ENCODE data around the gene CD14. TPM values are rescaled to one million over a fixed set of nuclear protein-coding genes. Genes with fewer than 3 reads are reported as not detected.
"Not testable (repeated sequence)": the region's sequence is repeated elsewhere in the genome, so short reads cannot be mapped to it uniquely, and the experiment has no call there.

The CD14 gene
- polyA plus RNA-seq, 4 donors: 7.3 to 10.0 (median 8.4) TPM

GRCh38 chr5:140635291-140636257 is 2.6 kb upstream of the CD14 start:
- no peak for DNase-seq (ENCODE audit: low read depth in 4 of 4, low spot score in 3 of 4)

- DNase-seq (ENCODE audit: low read depth in 4 of 4, low spot score in 3 of 4): no peak
Observed at GRCh38 chr5:140634103-140634502, 1.1 kb upstream of the CD14 start.

DNA sequence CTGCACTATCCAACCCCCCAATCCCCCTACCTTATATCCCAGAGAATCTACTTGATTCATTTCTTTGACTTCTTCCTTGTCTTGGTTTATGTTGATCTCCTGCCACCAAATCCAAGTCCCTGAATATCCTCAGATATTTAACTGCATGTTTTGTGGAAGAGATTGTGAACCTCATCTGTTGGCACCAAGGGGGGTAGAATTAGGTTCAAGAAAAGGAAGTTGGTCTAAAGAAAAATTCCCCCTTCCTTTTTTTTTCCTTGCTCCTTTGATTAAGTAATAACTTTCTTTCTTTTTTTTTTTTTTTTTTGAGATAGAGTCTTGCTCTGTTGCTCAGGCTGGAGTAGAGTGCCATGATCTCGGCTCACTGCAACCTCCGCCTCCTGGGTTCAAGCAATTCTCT is 526 bp upstream of the CD14 start:
- DNase-seq (ENCODE audit: low read depth in 4 of 4, low spot score in 3 of 4): no peak

DNA sequence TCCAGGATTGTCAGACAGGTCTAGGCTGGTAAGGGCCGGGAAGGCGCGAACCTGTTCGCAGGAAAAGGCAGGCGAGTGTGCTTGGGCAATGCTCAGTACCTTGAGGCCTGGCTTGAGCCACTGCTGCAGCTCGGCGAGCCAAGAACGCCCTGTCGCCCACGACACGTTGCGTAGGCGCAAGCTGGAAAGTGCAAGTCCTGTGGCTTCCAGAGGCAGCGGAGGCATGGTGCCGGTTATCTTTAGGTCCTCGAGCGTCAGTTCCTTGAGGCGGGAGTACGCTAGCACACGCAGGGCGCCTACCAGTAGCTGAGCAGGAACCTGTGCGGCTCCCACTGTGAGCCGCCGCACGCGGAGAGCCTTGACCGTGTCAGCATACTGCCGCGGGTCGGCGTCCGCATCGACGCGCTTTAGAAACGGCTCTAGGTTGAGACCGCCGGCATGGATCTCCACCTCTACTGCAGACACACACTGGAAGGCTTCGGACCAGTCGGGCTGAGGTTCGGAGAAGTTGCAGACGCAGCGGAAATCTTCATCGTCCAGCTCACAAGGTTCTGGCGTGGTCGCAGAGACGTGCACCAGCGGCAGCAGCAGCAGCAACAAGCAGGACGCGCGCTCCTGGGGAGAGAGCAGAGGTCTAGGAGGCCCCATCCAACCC is 482 bp downstream of the CD14 start:
- DNase-seq (ENCODE audit: low read depth in 4 of 4, low spot score in 3 of 4): peak in 1 of 4 donors; percentile 3

DNA sequence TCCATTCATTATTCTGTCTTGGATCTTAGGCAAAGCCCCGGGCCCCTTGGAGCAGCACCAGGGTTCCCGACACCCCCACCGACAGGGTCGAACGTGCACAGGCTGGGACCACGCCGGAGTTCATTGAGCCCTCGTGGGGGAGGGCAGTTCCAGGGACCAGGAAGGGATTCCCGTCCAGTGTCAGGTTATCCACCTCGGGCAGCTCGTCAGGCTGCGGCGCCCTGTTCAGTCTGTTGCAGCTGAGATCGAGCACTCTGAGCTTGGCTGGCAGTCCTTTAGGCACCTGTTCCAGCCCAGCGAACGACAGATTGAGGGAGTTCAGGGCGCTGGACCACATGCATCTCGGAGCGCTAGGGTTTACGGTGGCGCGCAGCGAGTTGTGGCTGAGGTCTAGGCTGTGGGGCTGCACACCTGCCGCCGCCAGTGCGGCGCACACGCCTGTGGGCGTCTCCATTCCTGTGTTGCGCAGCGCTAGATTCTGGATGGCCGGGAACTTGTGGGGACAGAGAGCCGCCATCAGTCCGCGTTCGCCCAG is 1.1 kb downstream of the CD14 start:
- peak in 2 of 4 donors; percentile 8 to 14 for DNase-seq (ENCODE audit: low read depth in 4 of 4, low spot score in 3 of 4)

GRCh38 chr5:140631036-140631417 is 1.9 kb downstream of the CD14 start:
- no peak for DNase-seq (ENCODE audit: low read depth in 4 of 4, low spot score in 3 of 4)

- DNase-seq (ENCODE audit: low read depth in 4 of 4, low spot score in 3 of 4): no peak
Observed at GRCh38 chr5:140630292-140631035, 2.5 kb downstream of the CD14 start.

DNA sequence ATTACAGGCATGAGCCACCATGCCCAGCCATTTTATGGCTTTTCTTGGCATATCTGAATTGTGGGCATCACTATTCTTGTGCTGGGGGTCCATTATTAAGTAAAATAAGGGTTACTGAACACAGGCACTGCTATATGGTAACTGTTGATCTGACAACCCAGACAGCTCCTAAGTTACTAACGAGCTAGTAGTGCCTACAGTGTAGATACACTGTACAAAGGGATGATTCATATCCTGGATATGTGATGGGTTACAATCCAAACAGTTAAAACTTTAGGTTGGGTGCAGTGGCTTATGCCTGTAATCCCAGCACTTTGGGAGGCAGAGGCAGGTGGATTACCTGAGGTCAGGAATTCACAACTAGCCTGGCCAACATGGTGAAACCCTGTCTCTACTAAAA is 4.3 kb downstream of the CD14 start:
- no peak for DNase-seq (ENCODE audit: low read depth in 4 of 4, low spot score in 3 of 4)

DNA sequence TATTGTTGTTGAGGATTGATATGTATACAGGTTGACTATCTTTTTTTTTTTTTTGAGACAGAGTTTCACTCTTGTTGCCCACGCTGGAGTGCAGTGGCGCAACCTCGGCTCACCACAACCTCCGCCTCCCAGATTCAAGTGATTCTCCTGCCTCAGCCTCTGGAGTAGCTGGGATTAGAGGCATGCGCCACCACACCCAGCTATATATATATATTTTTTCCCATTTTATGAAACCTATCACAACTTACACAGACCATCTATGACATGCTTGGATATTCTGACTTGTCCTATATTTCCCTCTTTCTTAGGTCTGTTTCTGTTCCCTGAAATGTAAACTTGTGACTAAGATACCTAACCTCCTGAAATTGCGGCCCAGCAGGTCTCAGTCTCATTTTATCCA is 5.0 kb downstream of the CD14 start:
- DNase-seq (ENCODE audit: low read depth in 4 of 4, low spot score in 3 of 4): no peak

- not testable (repeated sequence) for DNase-seq (ENCODE audit: low read depth in 4 of 4, low spot score in 3 of 4)
Observed at GRCh38 chr5:140624886-140625285, 8.1 kb downstream of the CD14 start.

- DNase-seq (ENCODE audit: low read depth in 4 of 4, low spot score in 3 of 4): not testable (repeated sequence)
Observed at GRCh38 chr5:140623061-140623460, 9.9 kb downstream of the CD14 start.

- no peak for DNase-seq (ENCODE audit: low read depth in 4 of 4, low spot score in 3 of 4)
Observed at GRCh38 chr5:140622301-140622700, 10.7 kb downstream of the CD14 start.

- no peak for DNase-seq (ENCODE audit: low read depth in 4 of 4, low spot score in 3 of 4)
Observed at GRCh38 chr5:140611020-140611521, 21.9 kb downstream of the CD14 start.

DNA sequence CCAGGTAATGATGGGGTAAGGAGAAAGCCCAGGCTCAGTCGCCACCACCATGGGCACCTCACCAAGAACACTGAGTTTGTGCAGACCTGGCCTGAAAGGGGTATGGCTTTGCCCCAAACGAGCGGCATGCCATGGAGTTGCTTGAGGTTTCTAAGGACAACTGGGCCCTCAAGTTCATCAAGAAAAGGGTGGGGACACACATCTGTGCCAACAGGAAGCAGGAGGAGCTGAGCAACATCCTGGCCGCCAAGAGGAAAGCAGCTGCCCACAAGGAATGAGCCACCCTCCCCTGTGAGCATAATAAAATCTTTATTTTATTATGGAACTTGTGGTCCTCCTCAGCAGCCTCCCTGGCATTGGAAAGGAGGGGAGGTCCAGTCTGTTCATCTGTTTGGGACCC is 23.8 kb downstream of the CD14 start:
- no peak for DNase-seq (ENCODE audit: low read depth in 4 of 4, low spot score in 3 of 4)

- DNase-seq (ENCODE audit: low read depth in 4 of 4, low spot score in 3 of 4): no peak
Observed at GRCh38 chr5:140608722-140609121, 24.3 kb downstream of the CD14 start.

DNA sequence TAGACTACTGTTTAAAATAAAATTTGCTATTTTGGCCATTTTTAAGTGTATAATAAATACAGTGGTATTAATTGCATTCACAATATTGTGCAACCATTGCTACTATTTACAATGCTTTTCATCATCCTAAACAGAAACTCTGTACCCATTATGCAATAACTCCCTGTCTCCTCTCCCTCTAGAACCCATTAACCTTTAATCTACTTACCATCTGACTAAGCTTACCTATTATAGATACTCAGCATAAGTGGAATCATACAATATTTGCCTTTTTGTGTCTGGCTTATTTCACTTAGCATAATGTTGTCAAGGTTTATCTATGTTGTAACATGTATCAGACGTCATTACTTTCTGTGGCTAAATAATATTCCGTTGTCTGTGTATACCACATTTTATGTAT is 25.9 kb downstream of the CD14 start:
- no peak for DNase-seq (ENCODE audit: low read depth in 4 of 4, low spot score in 3 of 4)

- no peak for DNase-seq (ENCODE audit: low read depth in 4 of 4, low spot score in 3 of 4)
Observed at GRCh38 chr5:140605879-140606278, 27.1 kb downstream of the CD14 start.

DNA sequence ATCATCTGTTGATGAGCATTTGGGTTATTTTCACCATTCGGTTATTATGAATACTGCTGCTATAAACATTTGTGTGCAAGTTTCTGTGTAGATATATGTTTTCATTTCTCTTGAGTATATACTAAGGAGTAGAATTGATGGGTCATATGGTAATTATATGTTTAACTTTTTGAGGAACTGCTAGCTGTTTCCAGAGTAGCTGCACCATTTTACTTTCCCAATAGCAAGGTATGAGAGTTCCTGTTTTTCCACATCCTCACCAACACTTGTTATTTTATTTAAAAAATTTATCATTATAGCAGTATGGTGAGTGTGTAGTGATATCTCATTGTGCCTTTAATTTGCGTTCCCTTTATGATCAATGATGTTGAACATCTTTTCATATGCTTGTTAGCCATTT is 29.2 kb downstream of the CD14 start:
- DNase-seq (ENCODE audit: low read depth in 4 of 4, low spot score in 3 of 4): no peak

DNA sequence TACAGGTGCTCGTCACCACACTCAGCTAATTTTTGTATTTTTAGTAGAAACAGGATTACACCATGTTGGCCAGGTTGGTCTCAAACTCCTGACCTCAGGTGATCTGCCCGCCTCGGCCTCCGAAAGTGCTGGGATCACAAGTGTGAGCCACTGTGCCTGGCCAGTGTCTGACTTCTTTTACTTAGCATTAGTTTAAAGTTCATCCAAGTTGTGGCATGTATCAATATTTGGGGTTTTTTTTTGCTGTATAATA is 29.6 kb downstream of the CD14 start:
- DNase-seq (ENCODE audit: low read depth in 4 of 4, low spot score in 3 of 4): not testable (repeated sequence)

DNA sequence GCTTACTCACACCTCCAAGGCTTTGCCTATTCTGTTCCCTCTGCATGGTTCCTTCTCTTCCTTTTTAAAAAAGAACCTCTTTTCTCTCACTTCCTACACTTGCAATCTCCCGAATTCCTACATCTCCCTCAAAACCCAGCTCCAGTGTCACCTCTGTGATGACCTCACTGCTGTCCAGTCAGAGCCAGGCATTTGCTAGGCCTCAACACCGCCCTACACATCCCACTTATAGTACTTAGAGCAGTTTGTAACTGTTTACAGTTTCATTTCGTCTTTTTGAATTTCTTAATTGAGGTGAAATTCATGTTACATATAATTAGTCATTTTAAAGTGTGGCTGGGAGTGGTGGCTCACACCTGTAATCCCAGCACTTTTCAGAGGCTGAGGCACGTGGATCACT is 30.8 kb downstream of the CD14 start:
- DNase-seq (ENCODE audit: low read depth in 4 of 4, low spot score in 3 of 4): no peak

DNA sequence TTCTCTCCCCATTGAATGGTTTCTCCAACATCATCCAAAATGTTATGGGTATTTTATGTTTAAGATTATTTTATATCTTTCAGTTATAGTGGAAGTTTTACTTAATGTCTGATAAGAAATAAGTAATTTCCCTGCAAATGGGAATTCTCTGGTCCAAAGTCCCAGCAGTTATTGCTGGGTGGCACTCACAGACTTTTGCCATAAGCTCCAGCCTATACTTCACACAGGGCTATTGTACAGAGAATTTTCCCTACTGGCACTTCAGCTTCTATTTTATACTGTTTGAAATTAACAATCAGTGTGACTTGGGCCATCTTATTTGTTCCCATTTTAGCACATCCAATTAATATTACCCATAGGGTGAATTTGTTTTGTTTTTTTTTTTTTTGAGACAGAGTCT is 32.9 kb downstream of the CD14 start:
- DNase-seq (ENCODE audit: low read depth in 4 of 4, low spot score in 3 of 4): no peak

All from right renal pelvis (tissue), 4 donors.